ENCODE data around the gene STK32C.

GRCh38 chr10:132225073-132225848, 82.5 kb downstream of the STK32C start:
- TF ChIP-seq, protein P1, sequence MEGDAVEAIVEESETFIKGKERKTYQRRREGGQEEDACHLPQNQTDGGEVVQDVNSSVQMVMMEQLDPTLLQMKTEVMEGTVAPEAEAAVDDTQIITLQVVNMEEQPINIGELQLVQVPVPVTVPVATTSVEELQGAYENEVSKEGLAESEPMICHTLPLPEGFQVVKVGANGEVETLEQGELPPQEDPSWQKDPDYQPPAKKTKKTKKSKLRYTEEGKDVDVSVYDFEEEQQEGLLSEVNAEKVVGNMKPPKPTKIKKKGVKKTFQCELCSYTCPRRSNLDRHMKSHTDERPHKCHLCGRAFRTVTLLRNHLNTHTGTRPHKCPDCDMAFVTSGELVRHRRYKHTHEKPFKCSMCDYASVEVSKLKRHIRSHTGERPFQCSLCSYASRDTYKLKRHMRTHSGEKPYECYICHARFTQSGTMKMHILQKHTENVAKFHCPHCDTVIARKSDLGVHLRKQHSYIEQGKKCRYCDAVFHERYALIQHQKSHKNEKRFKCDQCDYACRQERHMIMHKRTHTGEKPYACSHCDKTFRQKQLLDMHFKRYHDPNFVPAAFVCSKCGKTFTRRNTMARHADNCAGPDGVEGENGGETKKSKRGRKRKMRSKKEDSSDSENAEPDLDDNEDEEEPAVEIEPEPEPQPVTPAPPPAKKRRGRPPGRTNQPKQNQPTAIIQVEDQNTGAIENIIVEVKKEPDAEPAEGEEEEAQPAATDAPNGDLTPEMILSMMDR (IDR thresholded peaks at IDR 0.05): no peak
- TF ChIP-seq POLR2A (IDR thresholded peaks at IDR 0.05) (no peak), POLR2AphosphoS5 (IDR thresholded peaks at IDR 0.05) (no peak), EP300 (IDR thresholded peaks at IDR 0.05) (no peak)

Data from suprapubic skin (tissue), 4 donors.